Measurements from ENCODE around the gene RFC5. TPM values are rescaled to one million over a fixed set of nuclear protein-coding genes. Genes with fewer than 3 reads are reported as not detected.

The RFC5 gene
- total RNA-seq, 1 donor from 2014 or later: 52.6 TPM

DNA sequence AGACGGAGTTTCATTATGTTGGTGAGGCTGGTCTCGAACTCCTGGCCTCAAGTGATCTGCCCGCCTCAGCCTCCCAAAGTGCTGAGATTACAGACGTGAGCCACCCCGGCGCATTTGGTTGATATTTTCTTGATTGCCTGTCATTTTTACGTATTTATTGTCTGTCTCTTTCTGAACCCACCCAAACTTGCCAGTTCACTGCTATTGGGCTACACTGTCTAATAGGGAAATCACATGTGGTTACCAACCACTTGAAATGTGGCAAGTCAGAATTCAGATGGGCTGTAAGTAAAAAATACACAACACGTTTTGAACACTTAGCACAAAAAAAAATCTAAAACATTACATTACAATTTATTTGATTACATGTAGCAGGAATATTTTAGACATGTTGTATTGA is 42.4 kb downstream of the RFC5 start:
- no peak for DNase-seq (ENCODE audit: low read depth, low spot score)
- TF ChIP-seq, protein P1, sequence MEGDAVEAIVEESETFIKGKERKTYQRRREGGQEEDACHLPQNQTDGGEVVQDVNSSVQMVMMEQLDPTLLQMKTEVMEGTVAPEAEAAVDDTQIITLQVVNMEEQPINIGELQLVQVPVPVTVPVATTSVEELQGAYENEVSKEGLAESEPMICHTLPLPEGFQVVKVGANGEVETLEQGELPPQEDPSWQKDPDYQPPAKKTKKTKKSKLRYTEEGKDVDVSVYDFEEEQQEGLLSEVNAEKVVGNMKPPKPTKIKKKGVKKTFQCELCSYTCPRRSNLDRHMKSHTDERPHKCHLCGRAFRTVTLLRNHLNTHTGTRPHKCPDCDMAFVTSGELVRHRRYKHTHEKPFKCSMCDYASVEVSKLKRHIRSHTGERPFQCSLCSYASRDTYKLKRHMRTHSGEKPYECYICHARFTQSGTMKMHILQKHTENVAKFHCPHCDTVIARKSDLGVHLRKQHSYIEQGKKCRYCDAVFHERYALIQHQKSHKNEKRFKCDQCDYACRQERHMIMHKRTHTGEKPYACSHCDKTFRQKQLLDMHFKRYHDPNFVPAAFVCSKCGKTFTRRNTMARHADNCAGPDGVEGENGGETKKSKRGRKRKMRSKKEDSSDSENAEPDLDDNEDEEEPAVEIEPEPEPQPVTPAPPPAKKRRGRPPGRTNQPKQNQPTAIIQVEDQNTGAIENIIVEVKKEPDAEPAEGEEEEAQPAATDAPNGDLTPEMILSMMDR (conservative IDR thresholded peaks at IDR 0.05): no peak
- Mint-ChIP-seq H3K27ac (ENCODE audit: unreplicated experiment) (no peak overlapping the region), H3K36me3 (ENCODE audit: low read depth) (peaks cover 8% of the 10 kb centered on the region), H3K4me3 (peak overlapping the region; percentile 92), H3K27me3 (ENCODE audit: low read depth) (peaks cover 2% of the 10 kb centered on the region), H3K9me3 (peaks cover 2% of the 10 kb centered on the region), H3K4me1 (peaks cover 31% of the 10 kb centered on the region)

- H3K9me3 Mint-ChIP-seq: peaks cover 2% of the 10 kb centered on the region
- peaks cover 8% of the 10 kb centered on the region for H3K36me3 Mint-ChIP-seq (ENCODE audit: low read depth)
- H3K4me3 Mint-ChIP-seq: peak overlapping the region; percentile 92
- peak overlapping the region; percentile 87 for H3K27ac Mint-ChIP-seq (ENCODE audit: unreplicated experiment)
- TF ChIP-seq, protein P1 (conservative IDR thresholded peaks at IDR 0.05): no peak
- H3K4me1 Mint-ChIP-seq: peaks cover 33% of the 10 kb centered on the region
- peaks cover 2% of the 10 kb centered on the region for H3K27me3 Mint-ChIP-seq (ENCODE audit: low read depth)
- no peak for DNase-seq (ENCODE audit: low read depth, low spot score)
Observed at GRCh38 chr12:118059341-118060191, 43.1 kb downstream of the RFC5 start.

GRCh38 chr12:118060301-118061010 is 44.0 kb downstream of the RFC5 start:
- Mint-ChIP-seq H3K27me3 (ENCODE audit: low read depth) (peaks cover 2% of the 10 kb centered on the region), H3K36me3 (ENCODE audit: low read depth) (peaks cover 7% of the 10 kb centered on the region), H3K4me1 (peaks cover 30% of the 10 kb centered on the region), H3K27ac (ENCODE audit: unreplicated experiment) (peak overlapping the region; percentile 87), H3K4me3 (peak overlapping the region; percentile 92), H3K9me3 (no peaks in the 10 kb centered on the region)
- DNase-seq (ENCODE audit: low read depth, low spot score): peak; percentile 18
- TF ChIP-seq, protein P1 (conservative IDR thresholded peaks at IDR 0.05): no peak

- Mint-ChIP-seq H3K9me3 (no peaks in the 10 kb centered on the region), H3K36me3 (ENCODE audit: low read depth) (peaks cover 2% of the 10 kb centered on the region), H3K27ac (ENCODE audit: unreplicated experiment) (peak within 1 kb of the TSS; percentile 99), H3K27me3 (ENCODE audit: low read depth) (peaks cover 2% of the 10 kb centered on the region), H3K4me1 (peaks cover 30% of the 10 kb centered on the region), H3K4me3 (peak within 1 kb of the TSS; percentile 92)
- TF ChIP-seq, protein P1 (conservative IDR thresholded peaks at IDR 0.05): no peak
- DNase-seq (ENCODE audit: low read depth, low spot score): peak; percentile 25
Observed at GRCh38 chr12:118061011-118061872, 44.7 kb downstream of the RFC5 start, which contains the start of gene WSB2. WSB2 (minus strand) TSS chr12:118061179; CDS start chr12:118061048, 131 bp downstream.

All from neural crest cell (in vitro differentiated cells).